OCI-LY1 (cell line): ENCODE data around the gene SLC6A3.

Experiments used
- H2AFZ ChIP-seq: fragments of 200-600 bp; sonication (generic), shearing (Covaris generic); 2 replicates; pipeline ENCODE4 v1.6.0; 2014; ENCODE audit warnings: antibody characterized with exemption, mild to moderate bottlenecking, low read length
- H3F3A ChIP-seq: fragments of 200-600 bp; sonication (generic), shearing (Covaris generic); 2 replicates; pipeline ENCODE4 v1.6.0; 2014; ENCODE audit warnings: mild to moderate bottlenecking, antibody characterized with exemption, low read length, moderate library complexity; ENCODE audit not compliant: insufficient read depth
- H3K27ac ChIP-seq: fragments of 200-600 bp; sonication (generic); 2 replicates; pipeline ENCODE4 v1.5.1; 2014; ENCODE audit warnings: low read length, mixed run types, mild to moderate bottlenecking, low read depth; ENCODE audit not compliant: poor library complexity, severe bottlenecking
- H3K27me3 ChIP-seq: fragments of 200-600 bp; sonication (generic); 2 replicates; pipeline ENCODE4 v1.6.0; 2014; ENCODE audit warnings: antibody characterized with exemption, mild to moderate bottlenecking, low read length, moderate library complexity; ENCODE audit not compliant: insufficient read depth
- H3K36me3 ChIP-seq: fragments of 200-600 bp; sonication (generic); 2 replicates; pipeline ENCODE4 v1.6.1; 2014; ENCODE audit warnings: mild to moderate bottlenecking, antibody characterized with exemption, low read length, moderate library complexity, mixed read lengths; ENCODE audit not compliant: insufficient read depth
- H3K4me1 ChIP-seq: fragments of 200-600 bp; sonication (generic); 2 replicates; pipeline ENCODE4 v1.5.1; 2014; ENCODE audit warnings: mild to moderate bottlenecking, low read length, moderate library complexity; ENCODE audit not compliant: insufficient read depth, severe bottlenecking
- H3K4me2 ChIP-seq: fragments of 200-600 bp; sonication (generic), shearing (Covaris generic); 2 replicates; pipeline ENCODE4 v1.6.1; 2014; ENCODE audit warnings: low read length
- H3K4me3 ChIP-seq: fragments of 200-600 bp; sonication (generic); 2 replicates; pipeline ENCODE4 v1.5.1; 2014; ENCODE audit warnings: low read length, low read depth, mild to moderate bottlenecking, mixed read lengths; ENCODE audit not compliant: poor library complexity, severe bottlenecking
- H3K79me2 ChIP-seq: fragments of 200-600 bp; shearing (Covaris generic); 2 replicates; pipeline ENCODE4 v1.6.1; 2016; ENCODE audit warnings: mixed run types, low read length, mixed read lengths; ENCODE audit not compliant: insufficient read depth
- H3K9ac ChIP-seq: fragments of 200-600 bp; sonication (generic), shearing (Covaris generic); 2 replicates; pipeline ENCODE4 v1.6.1; 2014; ENCODE audit warnings: mild to moderate bottlenecking, low read length, mixed read lengths
- H3K9me2 ChIP-seq: fragments of 200-600 bp; sonication (generic), shearing (Covaris generic); 2 replicates; pipeline ENCODE4 v1.6.1; 2014; ENCODE audit warnings: low read depth, mild to moderate bottlenecking, low read length, mixed read lengths
- H3K9me3 ChIP-seq: fragments of 200-600 bp; shearing (Covaris generic); 2 replicates; pipeline ENCODE4 v1.6.1; 2014; ENCODE audit warnings: low read length, mixed read lengths
- H4K20me1 ChIP-seq: fragments of 200-600 bp; sonication (generic), shearing (Covaris generic); 2 replicates; pipeline ENCODE4 v1.6.0; 2016; ENCODE audit warnings: mild to moderate bottlenecking, low read length; ENCODE audit not compliant: insufficient read depth
- EZH2 ChIP-seq: fragments of 200-600 bp; sonication (generic), shearing (Covaris generic); IDR thresholded peaks from 2 replicates; pipeline ENCODE4 v1.8.0; 2017; ENCODE audit warnings: borderline replicate concordance, mixed run types, mild to moderate bottlenecking, antibody characterized with exemption, low read length, moderate library complexity, mixed read lengths
- TF ChIP-seq, protein P1 (sequence below): fragments of 200-600 bp; sonication (generic), shearing (Covaris generic); IDR thresholded peaks from 2 replicates; pipeline ENCODE4 v1.5.1; 2017; ENCODE audit warnings: mild to moderate bottlenecking, antibody characterized with exemption, low read length, moderate library complexity, mixed read lengths

The SLC6A3 gene

DNA sequence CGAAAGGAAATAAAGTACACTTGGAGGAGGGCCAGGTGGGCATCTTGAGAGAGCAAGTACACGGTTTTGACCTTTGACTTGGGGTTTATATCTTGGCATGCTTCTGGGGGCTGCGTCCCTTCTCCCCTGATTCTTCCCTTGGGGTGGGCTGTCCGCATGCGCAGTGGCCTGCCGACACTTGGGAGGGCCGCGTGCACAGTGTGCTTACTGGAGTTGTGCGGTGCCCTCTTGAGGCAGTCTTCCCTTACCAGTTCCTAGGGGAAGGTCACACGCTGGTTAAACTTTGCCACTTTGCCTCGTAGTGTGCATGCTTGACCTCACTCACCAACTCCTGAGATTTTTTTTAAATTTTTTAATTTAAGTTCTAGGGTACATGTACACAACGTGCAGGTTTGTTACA lies 96.0 kb downstream of the SLC6A3 start:
- H3K36me3 ChIP-seq: no peaks in the 10 kb centered on the region
- no peaks in the 10 kb centered on the region for H4K20me1 ChIP-seq
- peaks cover 13% of the 10 kb centered on the region; the same call in 1 of the 2 replicates for H3K27me3 ChIP-seq
- no peak overlapping the region for H2AFZ ChIP-seq
- TF ChIP-seq, protein P1, sequence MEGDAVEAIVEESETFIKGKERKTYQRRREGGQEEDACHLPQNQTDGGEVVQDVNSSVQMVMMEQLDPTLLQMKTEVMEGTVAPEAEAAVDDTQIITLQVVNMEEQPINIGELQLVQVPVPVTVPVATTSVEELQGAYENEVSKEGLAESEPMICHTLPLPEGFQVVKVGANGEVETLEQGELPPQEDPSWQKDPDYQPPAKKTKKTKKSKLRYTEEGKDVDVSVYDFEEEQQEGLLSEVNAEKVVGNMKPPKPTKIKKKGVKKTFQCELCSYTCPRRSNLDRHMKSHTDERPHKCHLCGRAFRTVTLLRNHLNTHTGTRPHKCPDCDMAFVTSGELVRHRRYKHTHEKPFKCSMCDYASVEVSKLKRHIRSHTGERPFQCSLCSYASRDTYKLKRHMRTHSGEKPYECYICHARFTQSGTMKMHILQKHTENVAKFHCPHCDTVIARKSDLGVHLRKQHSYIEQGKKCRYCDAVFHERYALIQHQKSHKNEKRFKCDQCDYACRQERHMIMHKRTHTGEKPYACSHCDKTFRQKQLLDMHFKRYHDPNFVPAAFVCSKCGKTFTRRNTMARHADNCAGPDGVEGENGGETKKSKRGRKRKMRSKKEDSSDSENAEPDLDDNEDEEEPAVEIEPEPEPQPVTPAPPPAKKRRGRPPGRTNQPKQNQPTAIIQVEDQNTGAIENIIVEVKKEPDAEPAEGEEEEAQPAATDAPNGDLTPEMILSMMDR: no peak
- no peak for TF ChIP-seq EZH2
- H3K4me2 ChIP-seq: no peak overlapping the region
- H3K9me2 ChIP-seq: no peaks in the 10 kb centered on the region
- H3K9me3 ChIP-seq: no peaks in the 10 kb centered on the region
- peaks cover 1% of the 10 kb centered on the region for H3K79me2 ChIP-seq
- H3K9ac ChIP-seq: no peak overlapping the region
- H3K27ac ChIP-seq: no peak overlapping the region
- H3K4me1 ChIP-seq: peaks cover 9% of the 10 kb centered on the region
- no peaks in the 10 kb centered on the region for H3F3A ChIP-seq
- H3K4me3 ChIP-seq: no peak overlapping the region

DNA sequence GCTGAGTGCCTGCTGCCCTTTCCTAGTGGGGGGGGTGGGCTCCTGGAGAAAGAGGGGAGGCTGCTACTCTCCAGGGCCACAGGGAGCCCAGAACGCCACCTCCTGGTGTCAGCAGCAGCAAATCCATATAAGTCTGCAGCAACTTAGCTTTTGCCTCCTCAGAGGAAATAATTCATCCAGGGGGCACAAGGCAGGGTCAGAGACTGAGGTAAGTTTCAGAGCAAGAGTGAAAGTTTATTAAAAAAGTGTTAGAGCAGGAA lies 96.3 kb downstream of the SLC6A3 start:
- Histone ChIP-seq H3K4me3 (no peak overlapping the region), H3F3A (no peaks in the 10 kb centered on the region), H3K9me2 (no peaks in the 10 kb centered on the region), H4K20me1 (no peaks in the 10 kb centered on the region), H3K4me1 (peaks cover 11% of the 10 kb centered on the region), H3K9ac (no peak overlapping the region), H3K9me3 (no peaks in the 10 kb centered on the region), H2AFZ (no peak overlapping the region), H3K4me2 (no peak overlapping the region), H3K79me2 (peaks cover 5% of the 10 kb centered on the region), H3K27ac (no peak overlapping the region), H3K36me3 (no peaks in the 10 kb centered on the region), H3K27me3 (peaks cover 13% of the 10 kb centered on the region; the same call in 1 of the 2 replicates)
- TF ChIP-seq EZH2: no peak
- TF ChIP-seq, protein P1: peak; percentile 31; the same call in 1 of the 2 replicates

DNA sequence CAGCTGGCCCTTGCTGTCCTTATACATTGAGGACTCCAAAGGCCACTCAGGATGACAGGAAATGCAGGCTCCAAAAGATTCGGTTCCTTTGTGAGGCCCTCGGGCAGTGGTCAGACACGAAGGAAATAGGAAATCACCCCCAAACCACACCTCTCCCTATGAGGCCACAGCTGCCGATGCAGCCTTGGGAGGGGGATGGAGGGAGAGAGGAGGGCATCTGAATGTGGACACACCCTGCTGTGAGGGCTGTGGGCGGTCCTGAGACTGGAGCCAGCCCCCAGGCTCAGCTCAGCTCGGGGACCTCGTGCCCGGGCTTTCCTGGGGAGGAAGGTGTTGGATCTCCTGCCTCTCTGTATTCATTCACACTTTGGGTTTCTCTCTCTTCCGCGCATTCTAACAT lies 97.7 kb downstream of the SLC6A3 start:
- H3K4me3 ChIP-seq: no peak overlapping the region
- H2AFZ ChIP-seq: no peak overlapping the region
- no peak overlapping the region for H3K4me2 ChIP-seq
- H3K4me1 ChIP-seq: peaks cover 24% of the 10 kb centered on the region
- H3K9me3 ChIP-seq: no peaks in the 10 kb centered on the region
- no peaks in the 10 kb centered on the region for H3F3A ChIP-seq
- H4K20me1 ChIP-seq: no peaks in the 10 kb centered on the region
- H3K27me3 ChIP-seq: peaks cover 9% of the 10 kb centered on the region; the same call in 1 of the 2 replicates
- TF ChIP-seq, protein P1: no peak
- TF ChIP-seq EZH2: no peak
- no peaks in the 10 kb centered on the region for H3K9me2 ChIP-seq
- peaks cover 9% of the 10 kb centered on the region; the same call in 1 of the 2 replicates for H3K36me3 ChIP-seq
- H3K9ac ChIP-seq: no peak overlapping the region
- H3K79me2 ChIP-seq: peaks cover 9% of the 10 kb centered on the region
- H3K27ac ChIP-seq: no peak overlapping the region
